NCI-H2107 treated with DMSO at 0.1 percent for 48 hours (cell line): Measurements from ENCODE around the gene FOXD4L1.
"Not testable (repeated sequence)": the region's sequence is repeated elsewhere in the genome, so short reads cannot be mapped to it uniquely, and the experiment has no call there.

ENCODE experiments used
- DNase-seq: peaks from one replicate; lab custom pipeline; 2025; ENCODE audit not compliant: unreplicated experiment; lab: John Stamatoyannopoulos, UW

The FOXD4L1 gene

DNA sequence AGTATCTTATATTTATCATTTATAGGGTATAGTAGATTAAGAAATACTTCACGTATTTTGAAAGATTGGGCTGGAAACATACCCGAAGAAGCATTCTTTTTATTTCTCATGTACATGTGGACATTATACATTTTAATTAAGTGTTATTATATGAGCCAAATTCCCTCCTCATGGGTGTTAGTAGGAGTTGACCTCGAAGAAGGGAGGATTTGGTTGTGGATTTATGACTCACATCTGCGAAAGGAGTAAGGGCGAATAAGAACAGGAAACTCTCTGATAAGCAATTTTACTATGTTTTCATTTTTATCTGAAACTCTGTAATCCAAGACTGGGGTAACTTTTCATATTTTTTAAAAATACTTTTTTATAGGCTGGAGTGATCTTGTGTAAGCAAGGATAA, 23.0 kb downstream of the FOXD4L1 start:
- DNase-seq = not testable (repeated sequence)

DNA sequence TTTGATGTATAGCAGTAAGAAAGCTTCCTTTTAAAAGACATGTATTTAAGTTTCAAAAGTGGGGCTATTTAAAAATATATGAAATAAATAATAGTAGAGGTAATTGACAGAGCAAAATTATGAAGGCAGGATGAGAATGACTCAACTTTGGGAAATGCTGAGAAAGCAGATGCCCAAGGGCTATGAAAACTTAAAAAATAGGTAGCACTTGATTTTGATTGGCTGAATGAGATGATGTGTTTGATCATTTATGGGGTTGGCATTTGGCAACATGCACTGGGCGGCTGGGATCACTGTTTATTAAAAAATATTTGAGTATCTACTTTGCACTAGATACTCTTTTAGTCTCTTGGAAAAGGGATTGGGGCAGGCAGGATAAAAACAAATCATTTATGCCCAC, 26.5 kb downstream of the FOXD4L1 start:
- not testable (repeated sequence) for DNase-seq

DNA sequence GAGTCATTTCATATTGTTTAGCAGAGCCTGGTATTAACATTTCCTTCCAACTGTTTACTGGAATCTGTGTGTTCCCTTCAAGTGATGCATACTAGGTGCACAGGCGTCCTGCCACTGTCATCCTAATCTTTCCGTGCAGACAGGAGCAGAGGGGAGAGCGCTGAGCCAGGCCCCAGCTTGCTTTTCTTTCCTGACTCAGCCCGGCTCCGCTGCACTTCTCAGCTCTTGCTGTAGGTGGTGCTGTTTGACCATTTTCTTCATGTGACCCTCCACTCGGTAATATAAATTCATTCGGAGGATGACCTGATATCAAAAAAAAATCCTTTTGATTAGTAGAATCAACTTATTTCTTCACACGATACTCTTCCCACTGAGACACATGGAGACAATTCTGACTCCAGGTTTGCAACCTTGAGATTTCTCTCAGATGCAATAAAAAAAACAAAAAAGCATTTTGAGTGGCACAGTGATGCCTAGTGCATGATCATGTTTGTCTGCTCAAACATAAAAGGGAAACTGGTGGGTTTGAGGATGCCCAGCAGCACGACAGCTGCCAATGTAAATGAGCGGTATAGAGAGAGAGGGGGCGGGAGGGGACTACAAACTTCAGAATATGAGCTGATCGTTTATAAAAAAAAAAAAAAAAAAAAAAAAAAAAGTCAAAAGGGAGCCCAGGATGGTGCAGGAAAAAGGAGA, 29.0 kb downstream of the FOXD4L1 start:
- DNase-seq = not testable (repeated sequence)

GRCh38 chr2:113528126-113528525, 29.7 kb downstream of the FOXD4L1 start:
- not testable (repeated sequence) for DNase-seq

- not testable (repeated sequence) for DNase-seq
Observed at GRCh38 chr2:113528904-113529303, 30.4 kb downstream of the FOXD4L1 start.

DNA sequence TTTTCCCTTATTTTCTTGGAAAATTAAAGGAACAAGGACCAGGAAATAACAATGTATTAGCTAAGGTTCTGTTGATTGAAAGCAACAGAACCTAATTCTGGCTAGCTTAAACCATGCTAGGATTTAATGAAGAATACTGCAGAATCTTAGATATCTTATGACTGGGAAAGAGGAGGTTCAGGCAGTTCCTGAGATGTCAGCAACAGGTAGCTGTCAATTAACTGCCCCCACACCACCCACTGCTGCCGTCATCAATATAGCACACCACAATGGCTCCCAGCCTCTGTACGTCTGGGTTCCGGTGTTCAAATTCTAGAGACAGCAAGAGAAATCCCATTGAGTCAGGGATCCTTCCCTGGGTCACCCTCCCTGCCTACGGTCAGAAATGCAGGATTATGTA, 34.5 kb downstream of the FOXD4L1 start:
- not testable (repeated sequence) for DNase-seq

- DNase-seq = not testable (repeated sequence)
Observed at GRCh38 chr2:113536573-113536972, 38.1 kb downstream of the FOXD4L1 start.

GRCh38 chr2:113540834-113541203, 42.4 kb downstream of the FOXD4L1 start:
- not testable (repeated sequence) for DNase-seq

- DNase-seq = not testable (repeated sequence)
Observed at GRCh38 chr2:113541204-113541975, 42.9 kb downstream of the FOXD4L1 start.

DNA sequence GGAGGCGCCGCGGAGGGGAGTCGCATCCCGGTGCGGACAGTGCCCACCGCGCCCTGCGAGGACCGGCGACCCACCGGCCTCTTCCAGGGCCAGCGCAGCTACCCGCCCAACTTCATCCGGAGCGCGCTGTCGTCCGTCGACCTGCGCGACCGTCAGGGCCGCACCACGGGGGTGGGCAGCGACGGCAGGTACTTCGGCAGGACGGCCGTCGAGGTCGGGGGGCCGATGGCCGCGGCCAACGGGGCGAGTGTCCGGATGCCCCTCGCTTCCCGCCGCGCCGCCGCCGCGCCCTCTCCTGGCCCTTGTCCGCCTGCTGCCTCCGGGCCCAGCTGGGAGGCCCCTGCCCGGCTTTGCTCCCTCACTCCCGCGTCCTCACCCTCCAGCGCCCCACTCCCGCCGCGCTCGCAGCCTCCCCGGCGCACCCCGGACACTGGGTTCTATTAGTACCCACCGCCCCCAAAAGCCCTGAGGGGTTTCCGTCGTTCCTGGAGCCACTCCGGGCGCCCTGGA, 43.6 kb downstream of the FOXD4L1 start:
- DNase-seq = not testable (repeated sequence)

GRCh38 chr2:113542529-113542928, 44.1 kb downstream of the FOXD4L1 start:
- not testable (repeated sequence) for DNase-seq
